HEK293 (cell line): ENCODE results near the gene HSPB3.

Experiments
- CTCF ChIA-PET: fragments of 350-600 bp; formaldehyde crosslinking; extraction: SDS; loops from one replicate; lab custom pipeline; 2021; ENCODE audit warnings: antibody characterized with exemption; lab: Yijun Ruan, JAX
- POLR2A ChIA-PET: fragments of 300-600 bp; formaldehyde crosslinking; extraction: SDS; loops from one replicate; lab custom pipeline; 2020; ENCODE audit warnings: antibody characterized with exemption, inconsistent platforms; lab: Yijun Ruan, JAX
- H3K27ac ChIP-seq: fragments of 200-500 bp; sonication (Bioruptor generic); 2 replicates; pipeline ENCODE4 v1.5.1; 2014; ENCODE audit warnings: low read depth, low read length, control low read depth, inconsistent platforms; ENCODE audit errors: extremely low read depth
- H3K36me3 ChIP-seq, 2 experiments: fragments of 200-500 bp in 1 of 2; sonication (Bioruptor generic) in 1 of 2; 1 replicate in 1 of 2; 2 replicates in 1 of 2; pipeline ENCODE4 v1.5.1; 2014 to 2017; ENCODE audit warnings: inconsistent platforms in 2 of 2, low read length in 2 of 2; ENCODE audit not compliant: control insufficient read depth in 2 of 2, insufficient read depth in 1 of 2
- H3K4me1 ChIP-seq: fragments of 200-500 bp; sonication (Bioruptor generic); 2 replicates; pipeline ENCODE4 v1.5.1; 2014; ENCODE audit warnings: mild to moderate bottlenecking, low read length, inconsistent platforms; ENCODE audit not compliant: control insufficient read depth, insufficient read depth
- H3K4me3 ChIP-seq: 2 replicates; pipeline ENCODE4 v1.5.1; 2011; ENCODE audit warnings: low read depth, mild to moderate bottlenecking, control low read depth, low read length, moderate library complexity
- H3K9me3 ChIP-seq: fragments of 200-500 bp; sonication (Bioruptor generic); 2 replicates; pipeline ENCODE4 v1.5.1; 2014; ENCODE audit warnings: low read depth, low read length, inconsistent platforms; ENCODE audit not compliant: control insufficient read depth, insufficient read depth
- IKZF3 ChIP-seq: fragments of 450-650 bp; IDR thresholded peaks from 2 replicates; pipeline ENCODE4 v1.5.0; 2018; ENCODE audit warnings: missing biosample characterization, mild to moderate bottlenecking, missing genetic modification characterization, moderate library complexity
- KLF9 ChIP-seq: fragments of 450-650 bp; formaldehyde crosslinking; IDR thresholded peaks from 2 replicates; pipeline ENCODE4 v1.5.1; 2016; ENCODE audit warnings: missing biosample characterization, missing genetic modification characterization, low read depth
- OVOL3 ChIP-seq: fragments of 450-650 bp; formaldehyde crosslinking; IDR thresholded peaks from 2 replicates; pipeline ENCODE4 v1.5.1; 2016; ENCODE audit warnings: missing biosample characterization, missing genetic modification characterization
- SP3 ChIP-seq: fragments of 450-650 bp; formaldehyde crosslinking; IDR thresholded peaks from 2 replicates; pipeline ENCODE4 v1.5.1; 2016; ENCODE audit warnings: missing biosample characterization, missing genetic modification characterization
- ZBTB10 ChIP-seq: fragments of 450-650 bp; formaldehyde crosslinking; IDR thresholded peaks from 2 replicates; pipeline ENCODE4 v1.5.1; 2016; ENCODE audit warnings: missing biosample characterization, missing genetic modification characterization
- ZBTB20 ChIP-seq: fragments of 450-650 bp; formaldehyde crosslinking; IDR thresholded peaks from 2 replicates; pipeline ENCODE4 v1.5.1; 2016; ENCODE audit warnings: missing biosample characterization, missing genetic modification characterization
- ZIC2 ChIP-seq: fragments of 450-650 bp; formaldehyde crosslinking; IDR thresholded peaks from 2 replicates; pipeline ENCODE4 v1.5.1; 2016; ENCODE audit warnings: missing biosample characterization, missing genetic modification characterization
- ZNF148 ChIP-seq: fragments of 450-650 bp; formaldehyde crosslinking; IDR thresholded peaks from 2 replicates; pipeline ENCODE4 v1.5.0; 2017; ENCODE audit warnings: missing biosample characterization, missing genetic modification characterization, borderline replicate concordance
- ZNF157 ChIP-seq: fragments of 450-650 bp; formaldehyde crosslinking; IDR thresholded peaks from 2 replicates; pipeline ENCODE4 v1.5.1; 2016; ENCODE audit warnings: missing biosample characterization, missing genetic modification characterization
- ZNF211 ChIP-seq: fragments of 450-650 bp; formaldehyde crosslinking; IDR thresholded peaks from 2 replicates; pipeline ENCODE4 v1.5.1; 2016; ENCODE audit warnings: low read depth, missing biosample characterization, missing genetic modification characterization
- ZNF398 ChIP-seq: fragments of 450-650 bp; formaldehyde crosslinking; IDR thresholded peaks from 2 replicates; pipeline ENCODE4 v1.5.1; 2017; ENCODE audit warnings: missing biosample characterization, missing genetic modification characterization
- ZNF433 ChIP-seq: fragments of 450-650 bp; formaldehyde crosslinking; IDR thresholded peaks from 2 replicates; pipeline ENCODE4 v1.5.1; 2016; ENCODE audit warnings: missing biosample characterization, missing genetic modification characterization, low read depth
- ZNF488 ChIP-seq: fragments of 450-650 bp; formaldehyde crosslinking; IDR thresholded peaks from 2 replicates; pipeline ENCODE4 v1.5.1; 2016; ENCODE audit warnings: missing biosample characterization, missing genetic modification characterization
- ZNF610 ChIP-seq: fragments of 450-650 bp; formaldehyde crosslinking; IDR thresholded peaks from 2 replicates; pipeline ENCODE4 v1.5.1; 2016; ENCODE audit warnings: missing biosample characterization, missing genetic modification characterization, borderline replicate concordance
- ZNF768 ChIP-seq: fragments of 450-650 bp; formaldehyde crosslinking; IDR thresholded peaks from 2 replicates; pipeline ENCODE4 v1.5.1; 2018; ENCODE audit warnings: missing biosample characterization, mild to moderate bottlenecking, missing genetic modification characterization
- ZNF830 ChIP-seq: fragments of 450-650 bp; IDR thresholded peaks from 2 replicates; pipeline ENCODE4 v1.5.0; 2018; ENCODE audit warnings: missing biosample characterization, missing genetic modification characterization, low read depth, mild to moderate bottlenecking, moderate library complexity
- ZNF843 ChIP-seq: fragments of 450-650 bp; formaldehyde crosslinking; IDR thresholded peaks from 2 replicates; pipeline ENCODE4 v1.5.1; 2016; ENCODE audit warnings: missing biosample characterization, missing genetic modification characterization

Gene HSPB3

GRCh38 chr5:54445691-54446378, 9.7 kb upstream of the HSPB3 start:
- ChIA-PET CTCF (interaction anchor here (1.1 to 2.9 kb wide), 4 partner anchors 44 to 456 kb away, joined by 3 to 14 read pairs (median 4); no protein-coding TSS in a partner anchor), POLR2A (no interaction called here)
- H3K4me3 ChIP-seq, result no peak overlapping the region
- H3K9me3 ChIP-seq, result no peaks in the 10 kb centered on the region
- H3K27ac ChIP-seq, result no peak overlapping the region
- no peaks in the 10 kb centered on the region for H3K36me3 ChIP-seq
- TF ChIP-seq IKZF3 (tag by site-specific recombination), result no peak
- no peak for TF ChIP-seq ZNF610 (tag by site-specific recombination)
- TF ChIP-seq ZNF398 (tag by site-specific recombination), result no peak
- TF ChIP-seq ZNF148 (tag by site-specific recombination), result no peak
- TF ChIP-seq ZNF433 (tag by site-specific recombination), result no peak
- TF ChIP-seq OVOL3 (tag by site-specific recombination), result no peak
- no peak for TF ChIP-seq ZNF157
- H3K4me1 ChIP-seq, result no peaks in the 10 kb centered on the region

GRCh38 chr5:54446379-54446732, 9.1 kb upstream of the HSPB3 start:
- ChIA-PET CTCF (interaction anchor here (1.1 to 2.9 kb wide), 4 partner anchors 43 to 456 kb away, joined by 3 to 14 read pairs (median 4); no protein-coding TSS in a partner anchor), POLR2A (no interaction called here)
- H3K27ac ChIP-seq, result no peak overlapping the region
- H3K4me1 ChIP-seq, result no peaks in the 10 kb centered on the region
- no peaks in the 10 kb centered on the region for H3K9me3 ChIP-seq
- H3K36me3 ChIP-seq, result no peaks in the 10 kb centered on the region
- TF ChIP-seq SP3 (tag by site-specific recombination), result no peak
- no peak for TF ChIP-seq ZBTB20 (tag by site-specific recombination)
- TF ChIP-seq KLF9 (tag by site-specific recombination), result no peak
- no peak for TF ChIP-seq ZNF768 (tag by site-specific recombination)
- H3K4me3 ChIP-seq, result no peak overlapping the region

- POLR2A ChIA-PET, result no interaction called here
- CTCF ChIA-PET, result interaction anchor here (1.0 kb wide), 1 partner anchor 399 kb away, joined by 3 read pairs; no protein-coding TSS in a partner anchor
- no peak overlapping the region for H3K27ac ChIP-seq
- H3K4me3 ChIP-seq, result no peak overlapping the region
- TF ChIP-seq ZNF488 (tag by site-specific recombination) (no peak), ZNF211 (tag by site-specific recombination) (no peak), ZNF830 (no peak), ZBTB10 (tag by site-specific recombination) (no peak), ZIC2 (no peak), ZNF148 (tag by site-specific recombination) (no peak), ZNF843 (tag by site-specific recombination) (no peak), ZNF433 (tag by site-specific recombination) (no peak)
- H3K9me3 ChIP-seq, result no peaks in the 10 kb centered on the region
- no peaks in the 10 kb centered on the region for H3K36me3 ChIP-seq
- H3K4me1 ChIP-seq, result no peaks in the 10 kb centered on the region
Measured at GRCh38 chr5:54449923-54450322, 5.6 kb upstream of the HSPB3 start.
